MCF 10A (cell line): ENCODE data around the gene PNISR. TPM values are rescaled to one million over a fixed set of nuclear protein-coding genes. Genes with fewer than 3 reads are reported as not detected.

Experiments used
- BruUV-seq: library from RNA; stranded (reverse); fragments of 400-500 nt; replicated peaks from 2 replicates; lab custom pipeline; 2021; lab: Mats Ljungman, UMichigan
- CTCF ChIA-PET: fragments of 300-600 bp; sonication (Branson Sonifier 250); formaldehyde crosslinking; extraction: SDS; loops from one replicate; lab custom pipeline; 2021; ENCODE audit warnings: antibody characterized with exemption, inconsistent platforms; lab: Yijun Ruan, JAX
- POLR2A ChIA-PET: fragments of 300-600, 350-650 bp; sonication (Branson Sonifier 250); formaldehyde crosslinking; extraction: SDS; loops from one replicate; lab custom pipeline; 2020; ENCODE audit warnings: antibody characterized with exemption, inconsistent platforms; lab: Yijun Ruan, JAX
- DNase-seq: peaks from one replicate; pipeline ENCODE4 v3.0.0-alpha.2; 2018; ENCODE audit not compliant: unreplicated experiment
- H3K27ac Mint-ChIP-seq: one replicate; pipeline ENCODE4 v1.8.0; 2022; ENCODE audit warnings: mild to moderate bottlenecking, low read depth, mixed read lengths; ENCODE audit not compliant: unreplicated experiment
- H3K27me3 Mint-ChIP-seq: one replicate; pipeline ENCODE4 v1.8.0; 2022; ENCODE audit warnings: mixed read lengths; ENCODE audit not compliant: insufficient read depth, unreplicated experiment
- H3K36me3 Mint-ChIP-seq: one replicate; pipeline ENCODE4 v1.8.0; 2022; ENCODE audit warnings: mild to moderate bottlenecking, moderate library complexity, mixed read lengths; ENCODE audit not compliant: insufficient read depth, unreplicated experiment
- H3K4me1 Mint-ChIP-seq: one replicate; pipeline ENCODE4 v1.8.0; 2022; ENCODE audit warnings: mixed read lengths; ENCODE audit not compliant: insufficient read depth, unreplicated experiment
- H3K4me3 Mint-ChIP-seq: one replicate; pipeline ENCODE4 v1.8.0; 2022; ENCODE audit warnings: mild to moderate bottlenecking, moderate library complexity, mixed read lengths; ENCODE audit not compliant: unreplicated experiment
- H3K9me3 Mint-ChIP-seq: one replicate; pipeline ENCODE4 v1.8.0; 2022; ENCODE audit warnings: mixed read lengths; ENCODE audit not compliant: unreplicated experiment
- CTCF ChIP-seq: fragments of 200-600 bp; IDR thresholded peaks from one replicate; pipeline ENCODE4 v1.8.0; 2022; ENCODE audit warnings: antibody characterized with exemption, mild to moderate bottlenecking; ENCODE audit not compliant: unreplicated experiment
- intact Hi-C: fragments of 100-400 bp; cut with micrococcal nuclease; formaldehyde crosslinking; loops from 2 replicates; pipeline ENCODE4 v1.14.1; 2022
- total RNA-seq: library from RNA; stranded (reverse); gene quantifications from 2 replicates; pipeline ENCODE4 v1.2.3, GENCODE V29; 2022

The PNISR gene
- total RNA-seq, 1 experiment from 2014 or later, result 95.9 TPM

- H3K4me3 Mint-ChIP-seq, result no peak overlapping the region
- ChIA-PET CTCF (interaction anchor here (1.1 to 1.3 kb wide), 2 partner anchors 41 to 80 kb away, joined by 3 to 4 read pairs; no protein-coding TSS in a partner anchor), POLR2A (interaction anchor here (0.8 to 1.4 kb wide), 3 partner anchors 9 to 16 kb away, joined by 4 to 8 read pairs (median 4); partner anchors contain the start of gene COQ3)
- peaks cover 98% of the 10 kb centered on the region for H3K36me3 Mint-ChIP-seq
- no peak overlapping the region for H3K27ac Mint-ChIP-seq
- no peaks in the 10 kb centered on the region for H3K27me3 Mint-ChIP-seq
- no peak for TF ChIP-seq CTCF
- H3K9me3 Mint-ChIP-seq, result no peaks in the 10 kb centered on the region
- peaks cover 8% of the 10 kb centered on the region for H3K4me1 Mint-ChIP-seq
- no TSS peak for BruUV-seq
- no peak for DNase-seq
- intact Hi-C loops, result no loop called here
These were observed 15.4 kb downstream of the PNISR start for GRCh38 chr6:99409672-99410071.

- H3K4me3 Mint-ChIP-seq, result no peak overlapping the region
- CTCF ChIA-PET, result interaction anchor here (1.4 kb wide), 1 partner anchor 76 kb away, joined by 3 read pairs; no protein-coding TSS in a partner anchor
- no peaks in the 10 kb centered on the region for H3K9me3 Mint-ChIP-seq
- H3K27me3 Mint-ChIP-seq, result no peaks in the 10 kb centered on the region
- peaks cover 100% of the 10 kb centered on the region for H3K36me3 Mint-ChIP-seq
- intact Hi-C loops, result no loop called here
- TF ChIP-seq CTCF, result no peak
- BruUV-seq, result no TSS peak
- POLR2A ChIA-PET, result interaction anchor here (0.6 to 1.9 kb wide), 2 partner anchors 13 to 17 kb away, joined by 3 to 7 read pairs; partner anchors contain the start of gene COQ3
- DNase-seq, result no peak
- no peaks in the 10 kb centered on the region for H3K4me1 Mint-ChIP-seq
- H3K27ac Mint-ChIP-seq, result no peak overlapping the region
These were observed 18.0 kb downstream of the PNISR start for GRCh38 chr6:99407076-99407475.

GRCh38 chr6:99402448-99402847 is 22.7 kb downstream of the PNISR start:
- Mint-ChIP-seq H3K27ac (no peak overlapping the region), H3K27me3 (no peaks in the 10 kb centered on the region)
- CTCF ChIA-PET, result interaction anchor here (0.6 to 2.8 kb wide), 7 partner anchors 9 to 705 kb away, joined by 3 to 11 read pairs (median 4); partner anchors contain the start of gene COQ3

GRCh38 chr6:99397287-99397686 is 27.8 kb downstream of the PNISR start:
- peaks cover 6% of the 10 kb centered on the region for H3K4me1 Mint-ChIP-seq
- no peak for DNase-seq
- no TSS peak for BruUV-seq
- H3K36me3 Mint-ChIP-seq, result peaks cover 61% of the 10 kb centered on the region
- H3K4me3 Mint-ChIP-seq, result no peak overlapping the region
- H3K9me3 Mint-ChIP-seq, result no peaks in the 10 kb centered on the region
- no peak for TF ChIP-seq CTCF
- ChIA-PET CTCF (interaction anchor here (1.0 to 2.0 kb wide), 4 partner anchors 26 to 67 kb away, joined by 3 to 7 read pairs (median 4); no protein-coding TSS in a partner anchor), POLR2A (no interaction called here)
- intact Hi-C loops, result no loop called here
- no peaks in the 10 kb centered on the region for H3K27me3 Mint-ChIP-seq
- H3K27ac Mint-ChIP-seq, result no peak overlapping the region

More at GRCh38 chr6:99402448-99402847, 22.7 kb downstream of the PNISR start:
- no peak overlapping the region for H3K4me3 Mint-ChIP-seq
- H3K36me3 Mint-ChIP-seq, result peaks cover 97% of the 10 kb centered on the region
- no peaks in the 10 kb centered on the region for H3K4me1 Mint-ChIP-seq
- no TSS peak for BruUV-seq
- TF ChIP-seq CTCF, result no peak
- H3K9me3 Mint-ChIP-seq, result no peaks in the 10 kb centered on the region
- POLR2A ChIA-PET, result interaction anchor here (0.5 kb wide), 1 partner anchor 12 kb away, joined by 3 read pairs; no protein-coding TSS in a partner anchor
- intact Hi-C loops, result no loop called here
- DNase-seq, result no peak
